ENCODE data around the gene CBX7. TPM values are rescaled to one million over a fixed set of nuclear protein-coding genes. Genes with fewer than 3 reads are reported as not detected.

Gene CBX7
- total and polyA plus RNA-seq, 12 donors = 34.5 to 85.8 (median 75.8) TPM

GRCh38 chr22:39181778-39182177 is 29.3 kb upstream of the CBX7 start:
- Histone ChIP-seq H3K4me1 (peaks cover 13 to 59% (median 51%) of the 10 kb centered on the region in 9 donors), H3K27ac (no peak overlapping the region), H3K4me3 (no peak overlapping the region), H3K27me3 (no peaks in the 10 kb centered on the region), H3K9me3 (peaks cover 0 to 11% (median 0%) of the 10 kb centered on the region in 11 donors), H3K36me3 (no peaks in the 10 kb centered on the region)
- WGBS, 2 donors = 87 to 99% methylated on average over 5 of the region's 5 CpGs
- TF ChIP-seq CTCF (IDR thresholded peaks at IDR 0.05) = no peak
- intact Hi-C loops (cut with DNase I) = no loop called here
- no peak for DNase-seq
- no peak for ATAC-seq

GRCh38 chr22:39181356-39181755 is 28.9 kb upstream of the CBX7 start:
- no peak for TF ChIP-seq CTCF (IDR thresholded peaks at IDR 0.05)
- no peak overlapping the region for H3K27ac ChIP-seq
- H3K4me1 ChIP-seq = peaks cover 13 to 63% (median 55%) of the 10 kb centered on the region in 9 donors
- WGBS, 2 donors = 92 to 93% methylated on average over 8 of the region's 8 CpGs
- intact Hi-C loops (cut with DNase I) = no loop called here
- H3K36me3 ChIP-seq = no peaks in the 10 kb centered on the region
- ATAC-seq (no peak), DNase-seq (no peak)
- peaks cover 0 to 8% (median 0%) of the 10 kb centered on the region in 11 donors for H3K9me3 ChIP-seq
- no peak overlapping the region for H3K4me3 ChIP-seq
- H3K27me3 ChIP-seq = no peaks in the 10 kb centered on the region

- no peak overlapping the region for H3K4me3 ChIP-seq
- no peaks in the 10 kb centered on the region for H3K27me3 ChIP-seq
- no peaks in the 10 kb centered on the region for H3K36me3 ChIP-seq
- peak overlapping the region in 5 of 10 donors; percentile 26 to 92 (median 85) for H3K27ac ChIP-seq
- DNase-seq (no peak), ATAC-seq (no peak)
- H3K9me3 ChIP-seq = peaks cover 0 to 8% (median 0%) of the 10 kb centered on the region in 11 donors
- 71 to 74% methylated on average over 21 of the region's 21 CpGs for WGBS, 2 donors
- peaks cover 14 to 63% (median 55%) of the 10 kb centered on the region in 9 donors for H3K4me1 ChIP-seq
- no peak for TF ChIP-seq CTCF (IDR thresholded peaks at IDR 0.05)
- intact Hi-C loops (cut with DNase I) = loop anchor here in 6 of 10 donors (5.0 to 10.0 kb wide), 4 partner anchors 52 to 345 kb away; partner anchors contain the start of genes ATF4 (in 5 of the 6) and PDGFB (in 1 of the 6)
Observed at GRCh38 chr22:39179841-39180335, 27.4 kb upstream of the CBX7 start.

GRCh38 chr22:39179401-39179827 is 26.9 kb upstream of the CBX7 start:
- H3K27ac ChIP-seq = peak overlapping the region in 8 of 10 donors; percentile 12 to 92 (median 86)
- no peaks in the 10 kb centered on the region for H3K27me3 ChIP-seq
- intact Hi-C loops (cut with DNase I) = loop anchor here in 6 of 10 donors (5.0 to 10.0 kb wide), 4 partner anchors 53 to 345 kb away; partner anchors contain the start of genes ATF4 (in 5 of the 6) and PDGFB (in 1 of the 6)
- H3K36me3 ChIP-seq = no peaks in the 10 kb centered on the region
- DNase-seq = no peak
- no peak for ATAC-seq
- no peak for TF ChIP-seq CTCF (IDR thresholded peaks at IDR 0.05)
- H3K4me1 ChIP-seq = peaks cover 15 to 63% (median 55%) of the 10 kb centered on the region in 9 donors
- H3K4me3 ChIP-seq = no peak overlapping the region
- peaks cover 0 to 8% (median 0%) of the 10 kb centered on the region in 11 donors for H3K9me3 ChIP-seq
- 73 to 74% methylated on average over 6 of the region's 6 CpGs for WGBS, 2 donors

Data from heart right ventricle (tissue), 16 donors.